Neural progenitor cell (in vitro differentiated cells): ENCODE data around the gene STX8. TPM values are rescaled to one million over a fixed set of nuclear protein-coding genes. Genes with fewer than 3 reads are reported as not detected.

Experiments used
- DNase-seq: peaks from one replicate; pipeline ENCODE4 v3.0.0-alpha.2; 2016; ENCODE audit warnings: low spot score
- H2AFZ ChIP-seq: fragments of 200-600 bp; sonication (generic); replicated peaks from 2 replicates; pipeline ENCODE4 v1.6.1; 2016; ENCODE audit warnings: antibody characterized with exemption
- H3F3A ChIP-seq: fragments of 200-600 bp; sonication (generic); 2 replicates; pipeline ENCODE4 v1.6.1; 2016; ENCODE audit warnings: antibody characterized with exemption, low read depth
- H3K27ac ChIP-seq: fragments of 200-600 bp; sonication (generic); 2 replicates; pipeline ENCODE4 v1.5.1; 2016; ENCODE audit warnings: mild to moderate bottlenecking
- H3K27me3 ChIP-seq: fragments of 200-600 bp; sonication (generic); 2 replicates; pipeline ENCODE4 v1.6.1; 2016; ENCODE audit warnings: mild to moderate bottlenecking, moderate library complexity
- H3K36me3 ChIP-seq: fragments of 200-600 bp; sonication (generic); 2 replicates; pipeline ENCODE4 v1.5.1; 2016
- H3K4me1 ChIP-seq: fragments of 200-600 bp; sonication (generic); 2 replicates; pipeline ENCODE4 v1.6.1; 2016; ENCODE audit warnings: mixed run types
- H3K4me2 ChIP-seq: fragments of 200-600 bp; sonication (generic); 2 replicates; pipeline ENCODE4 v1.6.1; 2016
- H3K4me3 ChIP-seq: fragments of 200-600 bp; sonication (generic); 2 replicates; pipeline ENCODE4 v1.5.1; 2016
- H3K79me2 ChIP-seq: fragments of 200-600 bp; sonication (generic); 2 replicates; pipeline ENCODE4 v1.6.1; 2016; ENCODE audit warnings: low read depth
- H3K9ac ChIP-seq: fragments of 200-600 bp; sonication (generic); 2 replicates; pipeline ENCODE4 v1.6.1; 2016
- H3K9me3 ChIP-seq: fragments of 200-600 bp; sonication (generic); 2 replicates; pipeline ENCODE4 v1.5.1; 2016; ENCODE audit warnings: low read depth
- H4K20me1 ChIP-seq: fragments of 200-600 bp; sonication (generic); 2 replicates; pipeline ENCODE4 v1.6.1; 2016; ENCODE audit warnings: low read depth
- H3K27ac Mint-ChIP-seq: 3 replicates; pipeline ENCODE4 v1.8.0; 2021; ENCODE audit warnings: mixed read lengths
- H3K27me3 Mint-ChIP-seq: 2 replicates; pipeline ENCODE4 v1.8.0; 2022; ENCODE audit warnings: low read depth, mild to moderate bottlenecking, inconsistent platforms, moderate library complexity, mixed read lengths; ENCODE audit not compliant: insufficient read depth
- H3K36me3 Mint-ChIP-seq: 3 replicates; pipeline ENCODE4 v1.8.0; 2021; ENCODE audit warnings: mixed read lengths
- H3K4me1 Mint-ChIP-seq: 3 replicates; pipeline ENCODE4 v1.8.0; 2021; ENCODE audit warnings: mixed read lengths
- H3K4me3 Mint-ChIP-seq: 3 replicates; pipeline ENCODE4 v1.8.0; 2021; ENCODE audit warnings: mild to moderate bottlenecking, moderate library complexity, mixed read lengths
- H3K9me3 Mint-ChIP-seq: 3 replicates; pipeline ENCODE4 v1.8.0; 2020; ENCODE audit warnings: mixed read lengths
- CTCF ChIP-seq: fragments of 200-600 bp; sonication (generic); IDR thresholded peaks from 2 replicates; pipeline ENCODE4 v1.5.1; 2017; ENCODE audit warnings: antibody characterized with exemption, mild to moderate bottlenecking
- EZH2 ChIP-seq: fragments of 200-600 bp; sonication (generic); IDR thresholded peaks from 2 replicates; pipeline ENCODE4 v1.6.1; 2017; ENCODE audit warnings: antibody characterized with exemption, mild to moderate bottlenecking, moderate library complexity
- EZH2phosphoT487 ChIP-seq: fragments of 200-600 bp; sonication (generic); IDR thresholded peaks from 2 replicates; pipeline ENCODE4 v1.6.1; 2017; ENCODE audit warnings: antibody characterized with exemption
- total RNA-seq: library from RNA; depleted of rRNA; stranded (reverse); fragments of >200 nt; gene quantifications from 2 replicates; pipeline ENCODE4 v1.2.3, GENCODE V29; 2015; ENCODE audit warnings: low replicate concordance

The STX8 gene
- total RNA-seq, 1 donor from 2014 or later = 79.7 TPM

GRCh38 chr17:9499041-9499440, 76.6 kb downstream of the STX8 start:
- no peak for TF ChIP-seq EZH2
- TF ChIP-seq CTCF = no peak
- TF ChIP-seq EZH2phosphoT487 = no peak
- Histone ChIP-seq H3K36me3 (no peaks in the 10 kb centered on the region), H3F3A (no peaks in the 10 kb centered on the region), H3K4me3 (no peak overlapping the region), H2AFZ (no peak overlapping the region), H3K27me3 (no peaks in the 10 kb centered on the region), H4K20me1 (no peaks in the 10 kb centered on the region), H3K9ac (no peak overlapping the region), H3K4me2 (no peak overlapping the region), H3K9me3 (no peaks in the 10 kb centered on the region), H3K27ac (no peak overlapping the region), H3K79me2 (no peaks in the 10 kb centered on the region), H3K4me1 (no peaks in the 10 kb centered on the region)
- Mint-ChIP-seq H3K27ac (no peak overlapping the region), H3K9me3 (no peaks in the 10 kb centered on the region), H3K4me1 (no peaks in the 10 kb centered on the region), H3K4me3 (no peak overlapping the region), H3K36me3 (peaks cover 5% of the 10 kb centered on the region), H3K27me3 (no peaks in the 10 kb centered on the region)
- no peak for DNase-seq

DNA sequence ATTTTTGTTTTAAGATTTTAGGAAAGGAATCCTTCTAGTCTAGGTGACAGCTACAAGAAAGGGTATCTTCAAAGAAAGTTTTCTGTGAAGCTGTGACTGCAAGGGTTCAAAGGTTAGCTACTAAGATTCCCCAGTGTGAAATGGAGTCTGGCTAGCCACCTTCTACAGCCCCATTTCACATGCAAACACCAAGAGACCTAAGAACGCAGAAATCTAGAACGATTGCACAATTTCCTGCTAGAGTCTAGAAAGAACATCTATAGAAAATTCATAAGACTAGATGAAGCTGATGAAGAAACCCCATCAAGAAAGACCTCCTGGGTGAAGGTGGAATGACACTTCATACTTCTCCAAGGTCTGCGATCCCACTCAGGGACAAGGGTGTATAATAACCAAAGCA, 77.1 kb downstream of the STX8 start:
- H3K9ac ChIP-seq = no peak overlapping the region
- Mint-ChIP-seq H3K4me1 (no peaks in the 10 kb centered on the region), H3K27ac (no peak overlapping the region), H3K9me3 (no peaks in the 10 kb centered on the region), H3K36me3 (peaks cover 5% of the 10 kb centered on the region), H3K27me3 (no peaks in the 10 kb centered on the region), H3K4me3 (no peak overlapping the region)
- no peaks in the 10 kb centered on the region for H3K4me1 ChIP-seq
- TF ChIP-seq EZH2phosphoT487 = no peak
- TF ChIP-seq CTCF = no peak
- no peak for TF ChIP-seq EZH2
- no peaks in the 10 kb centered on the region for H3K9me3 ChIP-seq
- H4K20me1 ChIP-seq = no peaks in the 10 kb centered on the region
- no peak overlapping the region for H2AFZ ChIP-seq
- no peaks in the 10 kb centered on the region for H3K27me3 ChIP-seq
- H3K79me2 ChIP-seq = no peaks in the 10 kb centered on the region
- H3K4me3 ChIP-seq = no peak overlapping the region
- no peak overlapping the region for H3K27ac ChIP-seq
- H3F3A ChIP-seq = no peaks in the 10 kb centered on the region
- H3K36me3 ChIP-seq = no peaks in the 10 kb centered on the region
- DNase-seq = no peak
- H3K4me2 ChIP-seq = no peak overlapping the region

GRCh38 chr17:9488556-9488955, 87.1 kb downstream of the STX8 start:
- Histone ChIP-seq H3K4me3 (no peak overlapping the region), H3K79me2 (no peaks in the 10 kb centered on the region), H3K9me3 (no peaks in the 10 kb centered on the region), H3K4me2 (no peak overlapping the region), H4K20me1 (no peaks in the 10 kb centered on the region), H3K27ac (no peak overlapping the region), H3K27me3 (no peaks in the 10 kb centered on the region), H3F3A (peaks cover 6% of the 10 kb centered on the region), H3K36me3 (no peaks in the 10 kb centered on the region), H3K4me1 (peaks cover 5% of the 10 kb centered on the region), H2AFZ (no peak overlapping the region), H3K9ac (no peak overlapping the region)
- Mint-ChIP-seq H3K9me3 (no peaks in the 10 kb centered on the region), H3K27ac (no peak overlapping the region), H3K27me3 (no peaks in the 10 kb centered on the region), H3K4me3 (no peak overlapping the region), H3K4me1 (no peaks in the 10 kb centered on the region), H3K36me3 (peaks cover 11% of the 10 kb centered on the region)
- no peak for TF ChIP-seq EZH2phosphoT487
- TF ChIP-seq EZH2 = no peak
- no peak for TF ChIP-seq CTCF
- DNase-seq = no peak

GRCh38 chr17:9487406-9487805, 88.2 kb downstream of the STX8 start:
- Mint-ChIP-seq H3K27me3 (no peaks in the 10 kb centered on the region), H3K4me1 (no peaks in the 10 kb centered on the region), H3K9me3 (no peaks in the 10 kb centered on the region), H3K27ac (no peak overlapping the region), H3K36me3 (peaks cover 9% of the 10 kb centered on the region), H3K4me3 (no peak overlapping the region)
- no peak overlapping the region for H3K4me2 ChIP-seq
- no peak overlapping the region for H3K9ac ChIP-seq
- no peak overlapping the region for H3K4me3 ChIP-seq
- H3K27ac ChIP-seq = no peak overlapping the region
- no peaks in the 10 kb centered on the region for H3K27me3 ChIP-seq
- no peak for TF ChIP-seq EZH2phosphoT487
- TF ChIP-seq CTCF = no peak
- no peak for TF ChIP-seq EZH2
- H3K36me3 ChIP-seq = no peaks in the 10 kb centered on the region
- no peak overlapping the region for H2AFZ ChIP-seq
- peaks cover 13% of the 10 kb centered on the region for H3K4me1 ChIP-seq
- H3K79me2 ChIP-seq = no peaks in the 10 kb centered on the region
- H3F3A ChIP-seq = peaks cover 18% of the 10 kb centered on the region
- no peak for DNase-seq
- H3K9me3 ChIP-seq = no peaks in the 10 kb centered on the region
- no peaks in the 10 kb centered on the region for H4K20me1 ChIP-seq
